IMR-90 (cell line): Measurements from ENCODE around the gene HSPA1L. TPM values are rescaled to one million over a fixed set of nuclear protein-coding genes. Genes with fewer than 3 reads are reported as not detected.

ENCODE experiments used
- ATAC-seq: fragments of 200-7000 bp; cut with Tn5 transposase; 2 replicates; pipeline ENCODE4 v1.9.1; 2020; ENCODE audit warnings: low read depth, mild to moderate bottlenecking, moderate library complexity
- BruUV-seq: library from RNA; stranded (reverse); fragments of 400-500 nt; replicated peaks from 2 replicates; lab custom pipeline; 2021; lab: Mats Ljungman, UMichigan
- CTCF ChIA-PET: fragments of 300-600 bp; formaldehyde crosslinking; extraction: SDS; loops from one replicate; lab custom pipeline; 2021; ENCODE audit warnings: antibody characterized with exemption; lab: Yijun Ruan, JAX
- POLR2A ChIA-PET: fragments of 300-600 bp; sonication (Branson Sonifier 250); formaldehyde crosslinking; loops from one replicate; lab custom pipeline; 2022; ENCODE audit warnings: antibody characterized with exemption; ENCODE audit not compliant: unreplicated experiment; lab: Charles Lee
- DNase-seq: peaks from one replicate; pipeline ENCODE4 v3.0.0; 2013
- H2AFZ ChIP-seq: replicated peaks from 2 replicates; pipeline ENCODE3; 2013; ENCODE audit warnings: low read length, mild to moderate bottlenecking; ENCODE audit not compliant: poor library complexity
- H2AK5ac ChIP-seq: 2 replicates; pipeline ENCODE4 v1.6.1; 2013; ENCODE audit warnings: low read depth, low read length, inconsistent platforms
- H2AK9ac ChIP-seq: replicated peaks from 2 replicates; pipeline ENCODE3; 2013; ENCODE audit warnings: mild to moderate bottlenecking, low read depth, low read length, moderate library complexity; ENCODE audit not compliant: poor library complexity
- H2BK120ac ChIP-seq: 2 replicates; pipeline ENCODE4 v1.6.1; 2013; ENCODE audit warnings: low read depth, low read length, inconsistent platforms
- H2BK15ac ChIP-seq: 3 replicates; pipeline ENCODE4 v1.6.1; 2013; ENCODE audit warnings: low read depth, low read length, inconsistent platforms
- H2BK20ac ChIP-seq: 2 replicates; pipeline ENCODE4 v1.6.1; 2013; ENCODE audit warnings: low read depth, mild to moderate bottlenecking, inconsistent platforms, low read length, moderate library complexity
- H2BK5ac ChIP-seq: 2 replicates; pipeline ENCODE4 v1.6.1; 2013; ENCODE audit warnings: mild to moderate bottlenecking, low read depth, low read length, inconsistent platforms; ENCODE audit not compliant: poor library complexity, severe bottlenecking
- H3K14ac ChIP-seq: replicated peaks from 2 replicates; pipeline ENCODE4 v1.6.1; 2013; ENCODE audit warnings: low read depth, low read length, inconsistent platforms
- H3K18ac ChIP-seq: 2 replicates; pipeline ENCODE4 v1.6.1; 2013; ENCODE audit warnings: low read depth, low read length, control low read depth
- H3K23ac ChIP-seq: 2 replicates; pipeline ENCODE4 v1.6.1; 2013; ENCODE audit warnings: low read depth, low read length, inconsistent platforms
- H3K27ac ChIP-seq: 2 replicates; pipeline ENCODE4 v1.5.1; 2013; ENCODE audit warnings: mild to moderate bottlenecking, control low read depth, low read length; ENCODE audit not compliant: insufficient read depth
- H3K27me3 ChIP-seq: 2 replicates; pipeline ENCODE4 v1.6.1; 2013; ENCODE audit warnings: low read length; ENCODE audit not compliant: control insufficient read depth, insufficient read depth
- H3K36me3 ChIP-seq: 2 replicates; pipeline ENCODE4 v1.6.1; 2013; ENCODE audit warnings: low read length, mixed read lengths; ENCODE audit not compliant: control insufficient read depth, insufficient read depth
- H3K4ac ChIP-seq: 2 replicates; pipeline ENCODE4 v1.6.1; 2013; ENCODE audit warnings: low read depth, low read length, inconsistent platforms
- H3K4me1 ChIP-seq: 2 replicates; pipeline ENCODE4 v1.6.1; 2013; ENCODE audit warnings: low read length, mixed read lengths; ENCODE audit not compliant: control insufficient read depth, insufficient read depth
- H3K4me2 ChIP-seq: 2 replicates; pipeline ENCODE4 v1.6.1; 2013; ENCODE audit warnings: low read depth, mild to moderate bottlenecking, control low read depth, low read length, moderate library complexity
- H3K4me3 ChIP-seq: 2 replicates; pipeline ENCODE4 v1.5.1; 2013; ENCODE audit warnings: low read depth, mild to moderate bottlenecking, control low read depth, low read length, moderate library complexity; ENCODE audit not compliant: insufficient read depth
- H3K56ac ChIP-seq: 2 replicates; pipeline ENCODE4 v1.6.1; 2013; ENCODE audit warnings: low read length, inconsistent platforms; ENCODE audit not compliant: insufficient read depth; ENCODE audit errors: extremely low read depth
- H3K79me1 ChIP-seq, 2 experiments: 2 replicates each; pipeline ENCODE4 v1.6.1; 2013; ENCODE audit warnings: low read length in 2 of 2, inconsistent platforms in 1 of 2, low read depth in 1 of 2
- H3K9ac ChIP-seq: 2 replicates; pipeline ENCODE4 v1.6.1; 2013; ENCODE audit warnings: low read depth, low read length, control low read depth
- H3K9me1 ChIP-seq: 2 replicates; pipeline ENCODE4 v1.6.1; 2013; ENCODE audit warnings: low read length, inconsistent platforms; ENCODE audit not compliant: insufficient read depth
- H3K9me3 ChIP-seq: 2 replicates; pipeline ENCODE4 v1.6.1; 2013; ENCODE audit warnings: low read length; ENCODE audit not compliant: control insufficient read depth, insufficient read depth
- H4K20me1 ChIP-seq: 2 replicates; pipeline ENCODE4 v1.6.1; 2013; ENCODE audit warnings: low read length, inconsistent platforms; ENCODE audit not compliant: insufficient read depth
- H4K5ac ChIP-seq: 2 replicates; pipeline ENCODE4 v1.6.1; 2013; ENCODE audit warnings: mild to moderate bottlenecking, low read depth, low read length, control low read depth
- H4K8ac ChIP-seq, 2 experiments: 2 replicates each; pipeline ENCODE4 v1.6.1; 2013; ENCODE audit warnings: low read depth in 2 of 2, low read length in 2 of 2, control low read depth in 1 of 2, inconsistent platforms in 1 of 2
- H4K91ac ChIP-seq: 2 replicates; pipeline ENCODE4 v1.6.1; 2013; ENCODE audit warnings: low read depth, low read length, inconsistent platforms; ENCODE audit not compliant: insufficient read depth
- CEBPB ChIP-seq: IDR thresholded peaks from 2 replicates; pipeline ENCODE4 v1.6.1; 2012; ENCODE audit warnings: low read depth, low read length, improper control_type of control experiment
- CHD1 ChIP-seq: IDR thresholded peaks from 2 replicates; pipeline ENCODE4 v1.6.1; 2012; ENCODE audit warnings: low read depth, low read length, improper control_type of control experiment
- MAFK ChIP-seq: IDR thresholded peaks from 2 replicates; pipeline ENCODE4 v1.6.1; 2012; ENCODE audit warnings: low read depth, low read length, improper control_type of control experiment
- NFE2L2 ChIP-seq: fragments of 150-350 bp; IDR thresholded peaks from 2 replicates; pipeline ENCODE4 v1.6.1; 2016; ENCODE audit warnings: low read depth, mild to moderate bottlenecking, low read length
- POLR2A ChIP-seq: IDR thresholded peaks from 2 replicates; pipeline ENCODE4 v1.6.1; 2012; ENCODE audit warnings: mild to moderate bottlenecking, low read depth, low read length
- RAD21 ChIP-seq: IDR thresholded peaks from 2 replicates; pipeline ENCODE4 v1.6.1; 2012; ENCODE audit warnings: low read length, improper control_type of control experiment
- RCOR1 ChIP-seq: IDR thresholded peaks from 2 replicates; pipeline ENCODE4 v1.6.1; 2012; ENCODE audit warnings: mild to moderate bottlenecking, low read length, improper control_type of control experiment; ENCODE audit not compliant: insufficient replicate concordance
- RFX5 ChIP-seq: IDR thresholded peaks from 2 replicates; pipeline ENCODE4 v1.8.0; 2012; ENCODE audit warnings: low read depth, mild to moderate bottlenecking, low read length, moderate library complexity
- SMC3 ChIP-seq: fragments of 150-350 bp; IDR thresholded peaks from 2 replicates; pipeline ENCODE4 v1.6.1; 2016; ENCODE audit warnings: low read depth, mild to moderate bottlenecking, antibody characterized with exemption, low read length, moderate library complexity
- USF2 ChIP-seq: fragments of 150-350 bp; IDR thresholded peaks from 2 replicates; pipeline ENCODE4 v1.6.1; 2017; ENCODE audit warnings: mild to moderate bottlenecking, antibody characterized with exemption, low read length, low read depth
- WGBS, 2 experiments: methylation state at CpG; one replicate each; pipeline versions ENCODE4 v1.1.5 to v1.1.7; 2013; ENCODE audit warnings: missing lambda C conversion rate in 2 of 2; ENCODE audit not compliant: insufficient read length in 1 of 2; ENCODE audit errors: extremely low coverage in 2 of 2; 5-methylcytosine and 5-hydroxymethylcytosine counted together
- dilution Hi-C: fragments of 300-500 bp; cut with HindIII; formaldehyde crosslinking; loops from one replicate; pipeline ENCODE4 v1.14.3; 2018; ENCODE audit warnings: low sequenced_read_pairs; ENCODE audit not compliant: unreplicated experiment
- in situ Hi-C: fragments of 300-500 bp; cut with MboI; formaldehyde crosslinking; loops from 3 replicates; pipeline ENCODE4 v1.14.3; 2019; ENCODE audit warnings: low sequenced_read_pairs, inconsistent platforms, mixed read lengths
- intact Hi-C: fragments of 100-400 bp; cut with micrococcal nuclease; formaldehyde crosslinking; loops from 2 replicates; pipeline ENCODE4 v1.10.0; 2022
- polyA plus RNA-seq, 3 experiments: library from polyadenylated mRNA; depleted of rRNA; stranded (reverse); fragments of >200 nt; gene quantifications; 2 replicates each; pipeline ENCODE4 v1.2.3, GENCODE V29; 2012; ENCODE audit warnings: low replicate concordance in 1 of 3
- total RNA-seq: library from RNA; depleted of rRNA; stranded (reverse); fragments of >200 nt; gene quantifications from 2 replicates; pipeline ENCODE4 v1.2.3, GENCODE V29; 2012

Gene HSPA1L
- total and polyA plus RNA-seq, 2 of the 4 experiments (the other 2 are of a cell fraction) = 0.97 to 1.3 TPM

GRCh38 chr6:31779908-31780307 is 35.2 kb downstream of the HSPA1L start:
- Histone ChIP-seq H4K8ac (no peak overlapping the region), H3K14ac (no peak overlapping the region), H3K9ac (no peak overlapping the region), H4K91ac (no peak overlapping the region), H3K36me3 (peaks cover 59% of the 10 kb centered on the region), H2BK5ac (no peak overlapping the region), H2AK5ac (no peak overlapping the region), H2BK20ac (no peak overlapping the region), H3K9me3 (no peaks in the 10 kb centered on the region), H2AK9ac (no peak overlapping the region), H2BK15ac (no peak overlapping the region), H2BK120ac (no peak overlapping the region), H3K4ac (no peak overlapping the region), H3K4me1 (peaks cover 10% of the 10 kb centered on the region), H3K4me3 (no peak overlapping the region), H3K9me1 (0 out of 2 replicates have a peak, but pooled peaks cover 8% of the 10 kb centered on the region), H2AFZ (no peak overlapping the region), H3K27ac (no peak overlapping the region), H3K27me3 (no peaks in the 10 kb centered on the region), H4K5ac (no peak overlapping the region), H3K79me1 (0 out of 4 replicates have a peak, but pooled peaks cover 0 to 6% of the 10 kb centered on the region in 2 experiments), H4K20me1 (no peaks in the 10 kb centered on the region), H3K23ac (no peak overlapping the region), H3K4me2 (no peak overlapping the region), H3K18ac (no peak overlapping the region), H3K56ac (no peak overlapping the region)
- BruUV-seq = no TSS peak
- ATAC-seq (no peak), DNase-seq (no peak)
- in situ Hi-C loops = no loop called here
- dilution Hi-C loops = no loop called here
- WGBS, 2 experiments = 95% methylated on average over 4 of the region's 10 CpGs; no CpG with 5 or more reads in 1 of the 2 experiments
- intact Hi-C loops = no loop called here
- ChIA-PET POLR2A (no interaction called here), CTCF (no interaction called here)
- TF ChIP-seq CHD1 = no peak
- no peak for TF ChIP-seq RCOR1
- TF ChIP-seq USF2 = no peak
- no peak for TF ChIP-seq RFX5
- TF ChIP-seq RAD21 = no peak
- no peak for TF ChIP-seq CEBPB
- no peak for TF ChIP-seq NFE2L2
- no peak for TF ChIP-seq MAFK
- TF ChIP-seq POLR2A = no peak
- no peak for TF ChIP-seq SMC3
